Astrocyte of the cerebellum (primary cell): ENCODE data around the gene MSI2.
"Not testable (repeated sequence)": the region's sequence is repeated elsewhere in the genome, so short reads cannot be mapped to it uniquely, and the experiment has no call there.

Experiments used
- DNase-seq: peaks from one replicate; pipeline ENCODE4 v3.0.0-alpha.2; 2011; ENCODE audit warnings: low read depth
- H3K4me3 ChIP-seq: 2 replicates; pipeline ENCODE4 v1.5.1; 2011; ENCODE audit warnings: mild to moderate bottlenecking, low read depth, low read length, moderate library complexity
- in situ Hi-C: cut with HindIII; loops from 2 replicates; pipeline ENCODE4 v1.10.0; 2017; ENCODE audit warnings: low sequenced_read_pairs
- TF ChIP-seq, protein P1 (sequence below): IDR thresholded peaks from 2 replicates; pipeline ENCODE4 v1.5.1; 2012; ENCODE audit warnings: low read length, low read depth, moderate library complexity, mild to moderate bottlenecking; ENCODE audit errors: missing control alignments

The MSI2 gene

GRCh38 chr17:57494443-57494842 is 238.1 kb downstream of the MSI2 start:
- H3K4me3 ChIP-seq: no peak overlapping the region
- TF ChIP-seq, protein P1, sequence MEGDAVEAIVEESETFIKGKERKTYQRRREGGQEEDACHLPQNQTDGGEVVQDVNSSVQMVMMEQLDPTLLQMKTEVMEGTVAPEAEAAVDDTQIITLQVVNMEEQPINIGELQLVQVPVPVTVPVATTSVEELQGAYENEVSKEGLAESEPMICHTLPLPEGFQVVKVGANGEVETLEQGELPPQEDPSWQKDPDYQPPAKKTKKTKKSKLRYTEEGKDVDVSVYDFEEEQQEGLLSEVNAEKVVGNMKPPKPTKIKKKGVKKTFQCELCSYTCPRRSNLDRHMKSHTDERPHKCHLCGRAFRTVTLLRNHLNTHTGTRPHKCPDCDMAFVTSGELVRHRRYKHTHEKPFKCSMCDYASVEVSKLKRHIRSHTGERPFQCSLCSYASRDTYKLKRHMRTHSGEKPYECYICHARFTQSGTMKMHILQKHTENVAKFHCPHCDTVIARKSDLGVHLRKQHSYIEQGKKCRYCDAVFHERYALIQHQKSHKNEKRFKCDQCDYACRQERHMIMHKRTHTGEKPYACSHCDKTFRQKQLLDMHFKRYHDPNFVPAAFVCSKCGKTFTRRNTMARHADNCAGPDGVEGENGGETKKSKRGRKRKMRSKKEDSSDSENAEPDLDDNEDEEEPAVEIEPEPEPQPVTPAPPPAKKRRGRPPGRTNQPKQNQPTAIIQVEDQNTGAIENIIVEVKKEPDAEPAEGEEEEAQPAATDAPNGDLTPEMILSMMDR: no peak
- DNase-seq: no peak
- in situ Hi-C loops: no loop called here

DNA sequence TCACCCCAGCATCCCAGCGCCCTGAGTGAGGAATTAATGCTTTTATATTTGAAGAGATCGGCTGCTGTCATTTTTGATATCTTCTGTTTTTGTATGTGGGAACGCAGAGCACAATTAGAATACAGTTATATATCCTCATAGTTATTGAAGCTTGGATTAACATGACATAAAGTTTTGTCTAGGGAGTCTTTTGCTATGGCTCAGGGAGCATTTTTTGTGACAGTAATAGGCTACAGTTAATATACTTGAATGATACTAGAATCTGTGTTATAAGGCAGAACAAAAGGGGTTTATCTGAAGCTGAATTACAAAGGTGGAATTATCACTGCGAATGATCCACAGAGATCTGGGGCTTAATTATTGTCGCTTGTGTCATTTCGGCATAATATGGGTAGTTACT is 239.4 kb downstream of the MSI2 start:
- no peak overlapping the region for H3K4me3 ChIP-seq
- TF ChIP-seq, protein P1: no peak
- no peak for DNase-seq
- in situ Hi-C loops: no loop called here

GRCh38 chr17:57496382-57496781 is 240.1 kb downstream of the MSI2 start:
- TF ChIP-seq, protein P1: no peak

DNA sequence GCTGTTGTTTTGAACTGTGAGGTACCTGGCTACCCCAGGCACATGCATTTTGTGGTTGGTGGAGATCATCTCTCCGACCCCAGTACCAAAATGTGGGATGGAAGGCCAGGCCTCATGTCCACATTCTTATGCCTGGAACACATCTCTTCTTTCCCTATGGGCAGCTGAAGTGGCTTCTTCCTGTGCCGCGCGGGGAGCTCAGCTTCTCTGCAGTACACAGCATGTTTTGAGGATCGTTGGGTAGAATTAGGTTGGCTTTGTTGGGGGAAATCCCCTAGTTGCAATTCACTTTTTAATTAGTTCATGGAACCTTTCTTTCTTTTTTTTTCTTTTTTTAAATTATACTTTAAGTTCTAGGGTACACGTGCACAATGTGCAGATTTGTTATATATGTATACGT is 242.1 kb downstream of the MSI2 start:
- TF ChIP-seq, protein P1: no peak
- in situ Hi-C loops: no loop called here

More at GRCh38 chr17:57496382-57496781, 240.1 kb downstream of the MSI2 start:
- H3K4me3 ChIP-seq: no peak overlapping the region
- in situ Hi-C loops: no loop called here
- DNase-seq: no peak

DNA sequence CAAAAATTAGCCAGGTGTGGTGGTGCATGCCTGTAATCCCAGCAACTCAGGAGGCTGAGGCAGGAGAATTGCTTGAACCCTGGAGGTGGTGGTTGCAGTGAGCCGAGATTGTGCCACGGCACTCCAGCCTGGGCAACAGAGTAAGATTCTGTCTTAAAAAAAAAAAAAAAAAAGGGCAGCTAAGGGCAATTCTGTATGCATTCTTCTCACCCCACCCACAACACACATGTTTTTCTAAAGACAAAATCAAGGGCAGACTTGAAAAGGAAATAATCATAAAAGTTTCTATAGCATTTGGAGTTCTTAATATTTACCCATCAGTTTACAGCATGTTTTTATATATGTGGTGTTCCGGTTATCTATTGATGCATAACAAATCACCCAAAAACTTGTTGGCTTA is 242.9 kb downstream of the MSI2 start:
- H3K4me3 ChIP-seq, DNase-seq, in situ Hi-C loops: not testable (repeated sequence)

More for the DNA sequence above, 242.1 kb downstream of the MSI2 start:
- no peak overlapping the region for H3K4me3 ChIP-seq
- DNase-seq: no peak

DNA sequence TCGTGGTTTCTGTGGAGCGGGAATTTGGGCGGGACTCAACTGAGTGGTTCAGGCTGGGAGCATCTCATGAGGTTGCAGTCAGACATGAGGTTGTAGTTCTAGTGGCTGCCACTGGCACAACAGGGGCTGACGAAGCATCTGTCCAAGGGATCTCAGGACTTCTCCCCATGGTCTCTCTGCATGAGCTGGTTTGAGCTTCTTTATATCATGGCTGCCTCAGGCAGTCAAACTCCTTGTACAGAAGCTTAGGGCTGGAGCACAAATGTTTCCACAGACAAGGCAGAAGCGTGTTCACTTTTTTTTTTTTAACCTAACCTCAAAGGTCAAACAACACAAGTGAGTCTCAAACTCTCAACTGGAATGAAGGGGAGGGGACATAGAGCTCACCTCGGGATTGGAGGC is 243.3 kb downstream of the MSI2 start:
- DNase-seq: peak; percentile 47
- in situ Hi-C loops: no loop called here
- no peak overlapping the region for H3K4me3 ChIP-seq
- TF ChIP-seq, protein P1: peak; percentile 24

GRCh38 chr17:57501016-57501415 is 244.7 kb downstream of the MSI2 start:
- TF ChIP-seq, protein P1: no peak
- in situ Hi-C loops: no loop called here
- no peak overlapping the region for H3K4me3 ChIP-seq
- no peak for DNase-seq
